ENCODE measurements around the gene GDPD3. TPM values are rescaled to one million over a fixed set of nuclear protein-coding genes. Genes with fewer than 3 reads are reported as not detected.

The GDPD3 gene
- total and polyA plus RNA-seq, 9 of the 15 experiments (the other 6 are each of a cell fraction or from before 2014, with no cell fraction given): 0.47 to 3.9 (median 1.1) TPM

GRCh38 chr16:30112197-30113030, 923 bp downstream of the GDPD3 start (continued):
- TF ChIP-seq, protein P1, sequence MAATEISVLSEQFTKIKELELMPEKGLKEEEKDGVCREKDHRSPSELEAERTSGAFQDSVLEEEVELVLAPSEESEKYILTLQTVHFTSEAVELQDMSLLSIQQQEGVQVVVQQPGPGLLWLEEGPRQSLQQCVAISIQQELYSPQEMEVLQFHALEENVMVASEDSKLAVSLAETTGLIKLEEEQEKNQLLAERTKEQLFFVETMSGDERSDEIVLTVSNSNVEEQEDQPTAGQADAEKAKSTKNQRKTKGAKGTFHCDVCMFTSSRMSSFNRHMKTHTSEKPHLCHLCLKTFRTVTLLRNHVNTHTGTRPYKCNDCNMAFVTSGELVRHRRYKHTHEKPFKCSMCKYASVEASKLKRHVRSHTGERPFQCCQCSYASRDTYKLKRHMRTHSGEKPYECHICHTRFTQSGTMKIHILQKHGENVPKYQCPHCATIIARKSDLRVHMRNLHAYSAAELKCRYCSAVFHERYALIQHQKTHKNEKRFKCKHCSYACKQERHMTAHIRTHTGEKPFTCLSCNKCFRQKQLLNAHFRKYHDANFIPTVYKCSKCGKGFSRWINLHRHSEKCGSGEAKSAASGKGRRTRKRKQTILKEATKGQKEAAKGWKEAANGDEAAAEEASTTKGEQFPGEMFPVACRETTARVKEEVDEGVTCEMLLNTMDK (IDR thresholded peaks at IDR 0.05; ENCODE audit: borderline replicate concordance, insufficient read depth, low read depth, low read length, poor library complexity, severe bottlenecking): peak; percentile 42
- TF ChIP-seq PRDM10 (IDR thresholded peaks at IDR 0.05; ENCODE audit: partially characterized antibody): no peak
- TF ChIP-seq, protein P2, sequence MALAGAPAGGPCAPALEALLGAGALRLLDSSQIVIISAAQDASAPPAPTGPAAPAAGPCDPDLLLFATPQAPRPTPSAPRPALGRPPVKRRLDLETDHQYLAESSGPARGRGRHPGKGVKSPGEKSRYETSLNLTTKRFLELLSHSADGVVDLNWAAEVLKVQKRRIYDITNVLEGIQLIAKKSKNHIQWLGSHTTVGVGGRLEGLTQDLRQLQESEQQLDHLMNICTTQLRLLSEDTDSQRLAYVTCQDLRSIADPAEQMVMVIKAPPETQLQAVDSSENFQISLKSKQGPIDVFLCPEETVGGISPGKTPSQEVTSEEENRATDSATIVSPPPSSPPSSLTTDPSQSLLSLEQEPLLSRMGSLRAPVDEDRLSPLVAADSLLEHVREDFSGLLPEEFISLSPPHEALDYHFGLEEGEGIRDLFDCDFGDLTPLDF (CRISPR knock-in tag; IDR thresholded peaks at IDR 0.05): no peak
- TF ChIP-seq PKNOX1 (IDR thresholded peaks at IDR 0.05): no peak
- TF ChIP-seq LARP7 (IDR thresholded peaks at IDR 0.05): no peak
- no peak for TF ChIP-seq PHF21A (IDR thresholded peaks at IDR 0.05; ENCODE audit: borderline replicate concordance, low read depth)
- no peak for TF ChIP-seq COPS2 (conservative IDR thresholded peaks at IDR 0.05)
- TF ChIP-seq SMARCC2 (IDR thresholded peaks at IDR 0.05; ENCODE audit: low read depth): no peak
- TF ChIP-seq, protein P3, sequence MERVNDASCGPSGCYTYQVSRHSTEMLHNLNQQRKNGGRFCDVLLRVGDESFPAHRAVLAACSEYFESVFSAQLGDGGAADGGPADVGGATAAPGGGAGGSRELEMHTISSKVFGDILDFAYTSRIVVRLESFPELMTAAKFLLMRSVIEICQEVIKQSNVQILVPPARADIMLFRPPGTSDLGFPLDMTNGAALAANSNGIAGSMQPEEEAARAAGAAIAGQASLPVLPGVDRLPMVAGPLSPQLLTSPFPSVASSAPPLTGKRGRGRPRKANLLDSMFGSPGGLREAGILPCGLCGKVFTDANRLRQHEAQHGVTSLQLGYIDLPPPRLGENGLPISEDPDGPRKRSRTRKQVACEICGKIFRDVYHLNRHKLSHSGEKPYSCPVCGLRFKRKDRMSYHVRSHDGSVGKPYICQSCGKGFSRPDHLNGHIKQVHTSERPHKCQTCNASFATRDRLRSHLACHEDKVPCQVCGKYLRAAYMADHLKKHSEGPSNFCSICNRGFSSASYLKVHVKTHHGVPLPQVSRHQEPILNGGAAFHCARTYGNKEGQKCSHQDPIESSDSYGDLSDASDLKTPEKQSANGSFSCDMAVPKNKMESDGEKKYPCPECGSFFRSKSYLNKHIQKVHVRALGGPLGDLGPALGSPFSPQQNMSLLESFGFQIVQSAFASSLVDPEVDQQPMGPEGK (CRISPR knock-in tag; IDR thresholded peaks at IDR 0.05; ENCODE audit: borderline replicate concordance): no peak
- TF ChIP-seq SAFB2 (IDR thresholded peaks at IDR 0.05; ENCODE audit: borderline replicate concordance, low read depth, low read length, severe bottlenecking): no peak
- TF ChIP-seq ASH1L (IDR thresholded peaks at IDR 0.05; ENCODE audit: borderline replicate concordance, low read depth, partially characterized antibody): no peak
- TF ChIP-seq NONO (IDR thresholded peaks at IDR 0.05; ENCODE audit: low read depth in 2 of 2, low read length in 1 of 2): no peak
- TF ChIP-seq SPI1 (IDR thresholded peaks at IDR 0.05; ENCODE audit: borderline replicate concordance, low read depth, low read length): no peak
- no peak for TF ChIP-seq SNIP1 (IDR thresholded peaks at IDR 0.05; ENCODE audit: low read depth)
- TF ChIP-seq XRCC4 (IDR thresholded peaks at IDR 0.05; ENCODE audit: extremely low read depth, insufficient read depth, insufficient read length): no peak
- 0 out of 2 replicates have a peak, but pooled peaks have one; percentile 32 for TF ChIP-seq GABPB1 (CRISPR knock-in tag; IDR thresholded peaks at IDR 0.05)

Measured in K562 (cell line).